ENCODE results near the gene TRIM33. TPM values are rescaled to one million over a fixed set of nuclear protein-coding genes. Genes with fewer than 3 reads are reported as not detected.
"Not testable (repeated sequence)": the region's sequence is repeated elsewhere in the genome, so short reads cannot be mapped to it uniquely, and the experiment has no call there.

TRIM33 gene
- polyA plus RNA-seq, 1 donor from 2014 or later = 28.0 TPM

- Mint-ChIP-seq H3K27ac (peak overlapping the region in 1 of 3 donors; percentile 57), H3K4me3 (no peak overlapping the region), H3K4me1 (peaks cover 37 to 46% (median 38%) of the 10 kb centered on the region in 3 donors), H3K27me3 (no peaks in the 10 kb centered on the region), H3K9me3 (no peaks in the 10 kb centered on the region), H3K36me3 (peaks cover 4% of the 10 kb centered on the region)
Observed at GRCh38 chr1:114466334-114467014, 44.5 kb downstream of the TRIM33 start.

GRCh38 chr1:114462963-114463362, 48.0 kb downstream of the TRIM33 start:
- H3K36me3 Mint-ChIP-seq = peaks cover 2% of the 10 kb centered on the region
- no peaks in the 10 kb centered on the region for H3K9me3 Mint-ChIP-seq
- no peak overlapping the region for H3K27ac Mint-ChIP-seq
- H3K27me3 Mint-ChIP-seq = no peaks in the 10 kb centered on the region
- H3K4me3 Mint-ChIP-seq = no peak overlapping the region
- peaks cover 22 to 27% (median 26%) of the 10 kb centered on the region in 3 donors for H3K4me1 Mint-ChIP-seq

GRCh38 chr1:114462341-114462740, 48.7 kb downstream of the TRIM33 start:
- Mint-ChIP-seq H3K27me3 (no peaks in the 10 kb centered on the region), H3K27ac (no peak overlapping the region), H3K4me3 (no peak overlapping the region), H3K36me3 (peaks cover 2% of the 10 kb centered on the region), H3K9me3 (no peaks in the 10 kb centered on the region), H3K4me1 (peaks cover 16 to 21% (median 20%) of the 10 kb centered on the region in 3 donors)

GRCh38 chr1:114458237-114458777, 52.7 kb downstream of the TRIM33 start:
- Mint-ChIP-seq H3K36me3 (peaks cover 6% of the 10 kb centered on the region), H3K9me3 (no peaks in the 10 kb centered on the region), H3K4me1 (peaks cover 0 to 5% (median 3%) of the 10 kb centered on the region in 3 donors), H3K27ac (no peak overlapping the region), H3K4me3 (peak overlapping the region in 1 of 4 donors; percentile 74), H3K27me3 (no peaks in the 10 kb centered on the region)

GRCh38 chr1:114457675-114458236, 53.2 kb downstream of the TRIM33 start:
- no peaks in the 10 kb centered on the region for H3K9me3 Mint-ChIP-seq
- H3K4me1 Mint-ChIP-seq = peaks cover 0 to 5% (median 3%) of the 10 kb centered on the region in 3 donors
- peak overlapping the region in 1 of 3 donors; percentile 20 for H3K27ac Mint-ChIP-seq
- H3K36me3 Mint-ChIP-seq = peaks cover 10% of the 10 kb centered on the region
- no peaks in the 10 kb centered on the region for H3K27me3 Mint-ChIP-seq
- no peak overlapping the region for H3K4me3 Mint-ChIP-seq

GRCh38 chr1:114456586-114456985, 54.4 kb downstream of the TRIM33 start:
- Mint-ChIP-seq H3K9me3 (no peaks in the 10 kb centered on the region), H3K27me3 (no peaks in the 10 kb centered on the region), H3K27ac (no peak overlapping the region), H3K4me1 (peaks cover 0 to 5% (median 3%) of the 10 kb centered on the region in 3 donors), H3K4me3 (no peak overlapping the region), H3K36me3 (peaks cover 11% of the 10 kb centered on the region)

- no peaks in the 10 kb centered on the region for H3K27me3 Mint-ChIP-seq
Observed at GRCh38 chr1:114455102-114455785, 55.8 kb downstream of the TRIM33 start.

GRCh38 chr1:114454539-114454938, 56.5 kb downstream of the TRIM33 start:
- H3K4me3 Mint-ChIP-seq = no peak overlapping the region
- H3K27ac Mint-ChIP-seq = no peak overlapping the region
- no peaks in the 10 kb centered on the region for H3K9me3 Mint-ChIP-seq
- peaks cover 0 to 2% (median 0%) of the 10 kb centered on the region in 3 donors for H3K4me1 Mint-ChIP-seq
- peaks cover 14% of the 10 kb centered on the region for H3K36me3 Mint-ChIP-seq
- H3K27me3 Mint-ChIP-seq = no peaks in the 10 kb centered on the region

More at GRCh38 chr1:114455102-114455785, 55.8 kb downstream of the TRIM33 start:
- H3K9me3 Mint-ChIP-seq = no peaks in the 10 kb centered on the region
- peaks cover 0 to 5% (median 3%) of the 10 kb centered on the region in 3 donors for H3K4me1 Mint-ChIP-seq
- no peak overlapping the region for H3K27ac Mint-ChIP-seq
- no peak overlapping the region for H3K4me3 Mint-ChIP-seq
- H3K36me3 Mint-ChIP-seq = peaks cover 11% of the 10 kb centered on the region

GRCh38 chr1:114453361-114453784, 57.6 kb downstream of the TRIM33 start:
- Mint-ChIP-seq H3K36me3 (peaks cover 14% of the 10 kb centered on the region), H3K4me3 (no peak overlapping the region), H3K9me3 (no peaks in the 10 kb centered on the region), H3K4me1 (no peaks in the 10 kb centered on the region), H3K27ac (no peak overlapping the region), H3K27me3 (no peaks in the 10 kb centered on the region)

GRCh38 chr1:114448370-114449036, 62.5 kb downstream of the TRIM33 start:
- Mint-ChIP-seq H3K4me1 (peaks cover 2 to 4% (median 2%) of the 10 kb centered on the region in 3 donors), H3K27me3 (no peaks in the 10 kb centered on the region), H3K9me3 (no peaks in the 10 kb centered on the region), H3K4me3 (no peak overlapping the region), H3K27ac (no peak overlapping the region), H3K36me3 (peaks cover 19% of the 10 kb centered on the region)

GRCh38 chr1:114446198-114446597, 64.8 kb downstream of the TRIM33 start:
- Mint-ChIP-seq H3K4me3 (no peak overlapping the region), H3K9me3 (no peaks in the 10 kb centered on the region), H3K27me3 (no peaks in the 10 kb centered on the region), H3K4me1 (peaks cover 2 to 4% (median 2%) of the 10 kb centered on the region in 3 donors), H3K36me3 (peaks cover 14% of the 10 kb centered on the region), H3K27ac (no peak overlapping the region)

- peaks cover 12% of the 10 kb centered on the region for H3K36me3 Mint-ChIP-seq
- H3K27ac Mint-ChIP-seq, H3K27me3 Mint-ChIP-seq, H3K4me3 Mint-ChIP-seq, H3K9me3 Mint-ChIP-seq: not testable (repeated sequence)
- H3K4me1 Mint-ChIP-seq = peaks cover 2 to 12% (median 8%) of the 10 kb centered on the region in 3 donors
Observed at GRCh38 chr1:114443226-114443625, 67.8 kb downstream of the TRIM33 start.

- H3K36me3 Mint-ChIP-seq = peaks cover 12% of the 10 kb centered on the region
- H3K9me3 Mint-ChIP-seq = no peaks in the 10 kb centered on the region
- H3K4me1 Mint-ChIP-seq = peaks cover 4 to 12% (median 8%) of the 10 kb centered on the region in 3 donors
- no peaks in the 10 kb centered on the region for H3K27me3 Mint-ChIP-seq
- H3K27ac Mint-ChIP-seq = no peak overlapping the region
- no peak overlapping the region for H3K4me3 Mint-ChIP-seq
Observed at GRCh38 chr1:114441332-114441731, 69.7 kb downstream of the TRIM33 start.

- no peaks in the 10 kb centered on the region for H3K27me3 Mint-ChIP-seq
- peaks cover 2 to 11% (median 10%) of the 10 kb centered on the region in 3 donors for H3K4me1 Mint-ChIP-seq
- H3K27ac Mint-ChIP-seq = peak overlapping the region in 1 of 3 donors; percentile 20
- no peak overlapping the region for H3K4me3 Mint-ChIP-seq
- no peaks in the 10 kb centered on the region for H3K9me3 Mint-ChIP-seq
- peaks cover 11% of the 10 kb centered on the region for H3K36me3 Mint-ChIP-seq
Observed at GRCh38 chr1:114439369-114439768, 71.6 kb downstream of the TRIM33 start.

GRCh38 chr1:114437812-114438211, 73.2 kb downstream of the TRIM33 start:
- Mint-ChIP-seq H3K4me1 (peaks cover 2 to 11% (median 10%) of the 10 kb centered on the region in 3 donors), H3K4me3 (no peak overlapping the region), H3K36me3 (peaks cover 5% of the 10 kb centered on the region), H3K9me3 (no peaks in the 10 kb centered on the region), H3K27me3 (no peaks in the 10 kb centered on the region), H3K27ac (no peak overlapping the region)

Data from IgD-negative memory B cell (primary cell).